MM.1S (cell line): ENCODE results near the gene KRTAP12-3.

Source experiments
- DNase-seq: peaks from one replicate; pipeline ENCODE4 v3.0.0-alpha.2; 2015
- H2AFZ ChIP-seq: fragments of 300-600 bp; sonication (generic); 2 replicates; pipeline ENCODE4 v1.6.0; 2016; ENCODE audit warnings: antibody characterized with exemption, low read length
- H3F3A ChIP-seq: fragments of 300-600 bp; sonication (generic); 2 replicates; pipeline ENCODE4 v1.6.1; 2016; ENCODE audit warnings: mild to moderate bottlenecking, antibody characterized with exemption, low read length, moderate library complexity, mixed read lengths; ENCODE audit not compliant: insufficient read depth
- H3K27ac ChIP-seq: fragments of 300-600 bp; sonication (generic); 2 replicates; pipeline ENCODE4 v1.5.1; 2016; ENCODE audit warnings: mild to moderate bottlenecking, low read length
- H3K27me3 ChIP-seq: fragments of 300-600 bp; sonication (generic); replicated peaks from 2 replicates; pipeline ENCODE4 v1.6.0; 2016; ENCODE audit warnings: low read length; ENCODE audit not compliant: insufficient read depth
- H3K36me3 ChIP-seq: fragments of 300-600 bp; sonication (generic); replicated peaks from 2 replicates; pipeline ENCODE4 v1.6.1; 2016; ENCODE audit warnings: mild to moderate bottlenecking, low read length, mixed read lengths; ENCODE audit not compliant: insufficient read depth
- H3K4me1 ChIP-seq: fragments of 300-600 bp; sonication (generic); 2 replicates; pipeline ENCODE4 v1.6.1; 2016; ENCODE audit warnings: low read length, mixed read lengths
- H3K4me2 ChIP-seq: fragments of 300-600 bp; sonication (generic); 2 replicates; pipeline ENCODE4 v1.6.0; 2016; ENCODE audit warnings: low read depth, low read length
- H3K4me3 ChIP-seq: fragments of 300-600 bp; sonication (generic); 2 replicates; pipeline ENCODE4 v1.5.1; 2016; ENCODE audit warnings: low read length, mixed read lengths
- H3K79me2 ChIP-seq: fragments of 300-600 bp; sonication (generic); 2 replicates; pipeline ENCODE4 v1.6.1; 2016; ENCODE audit warnings: mixed run types, low read length, mixed read lengths
- H3K9ac ChIP-seq: fragments of 300-600 bp; sonication (generic); 2 replicates; pipeline ENCODE4 v1.6.1; 2016; ENCODE audit warnings: low read length, mixed read lengths
- H3K9me2 ChIP-seq: fragments of 300-600 bp; sonication (generic); replicated peaks from 2 replicates; pipeline ENCODE4 v1.6.1; 2016; ENCODE audit warnings: mild to moderate bottlenecking, low read length, mixed read lengths; ENCODE audit not compliant: insufficient read depth
- H3K9me3 ChIP-seq: fragments of 300-600 bp; sonication (generic); replicated peaks from 2 replicates; pipeline ENCODE4 v1.6.1; 2016; ENCODE audit warnings: mild to moderate bottlenecking, low read length, mixed read lengths; ENCODE audit not compliant: insufficient read depth
- H4K20me1 ChIP-seq: fragments of 300-600 bp; sonication (generic); 2 replicates; pipeline ENCODE4 v1.6.1; 2016; ENCODE audit warnings: mild to moderate bottlenecking, low read length, moderate library complexity, mixed read lengths; ENCODE audit not compliant: insufficient read depth
- EZH2 ChIP-seq: fragments of 300-600 bp; sonication (generic); optimal IDR thresholded peaks from 2 replicates; pipeline ENCODE3; 2017; ENCODE audit warnings: low read depth, mild to moderate bottlenecking, antibody characterized with exemption, low read length, mixed read lengths
- EZH2phosphoT487 ChIP-seq: fragments of 300-600 bp; sonication (generic); IDR thresholded peaks from 2 replicates; pipeline ENCODE4 v1.6.1; 2018; ENCODE audit warnings: antibody characterized with exemption, low read length
- TF ChIP-seq, protein P1 (sequence below): fragments of 300-600 bp; sonication (generic); IDR thresholded peaks from 2 replicates; pipeline ENCODE4 v1.5.1; 2016; ENCODE audit warnings: antibody characterized with exemption, low read length, mixed read lengths

Gene KRTAP12-3

DNA sequence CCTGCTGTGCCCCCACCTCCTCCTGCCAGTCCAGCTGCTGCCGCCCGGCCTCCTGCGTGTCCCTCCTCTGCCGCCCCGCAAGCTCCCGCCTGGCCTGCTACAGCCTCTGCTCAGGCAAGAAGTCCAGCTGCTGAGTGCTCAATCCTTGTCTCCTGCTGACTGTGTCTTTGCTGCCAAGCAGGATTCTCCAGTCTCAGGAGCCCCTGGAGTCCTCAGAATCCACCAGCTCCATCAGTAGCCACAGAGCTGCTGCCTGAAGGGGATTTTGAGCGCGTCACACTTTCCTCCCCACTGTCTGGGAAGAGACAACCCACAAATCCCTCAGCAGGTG is 10.5 kb upstream of the KRTAP12-3 start:
- no peak overlapping the region for H3K27ac ChIP-seq

DNA sequence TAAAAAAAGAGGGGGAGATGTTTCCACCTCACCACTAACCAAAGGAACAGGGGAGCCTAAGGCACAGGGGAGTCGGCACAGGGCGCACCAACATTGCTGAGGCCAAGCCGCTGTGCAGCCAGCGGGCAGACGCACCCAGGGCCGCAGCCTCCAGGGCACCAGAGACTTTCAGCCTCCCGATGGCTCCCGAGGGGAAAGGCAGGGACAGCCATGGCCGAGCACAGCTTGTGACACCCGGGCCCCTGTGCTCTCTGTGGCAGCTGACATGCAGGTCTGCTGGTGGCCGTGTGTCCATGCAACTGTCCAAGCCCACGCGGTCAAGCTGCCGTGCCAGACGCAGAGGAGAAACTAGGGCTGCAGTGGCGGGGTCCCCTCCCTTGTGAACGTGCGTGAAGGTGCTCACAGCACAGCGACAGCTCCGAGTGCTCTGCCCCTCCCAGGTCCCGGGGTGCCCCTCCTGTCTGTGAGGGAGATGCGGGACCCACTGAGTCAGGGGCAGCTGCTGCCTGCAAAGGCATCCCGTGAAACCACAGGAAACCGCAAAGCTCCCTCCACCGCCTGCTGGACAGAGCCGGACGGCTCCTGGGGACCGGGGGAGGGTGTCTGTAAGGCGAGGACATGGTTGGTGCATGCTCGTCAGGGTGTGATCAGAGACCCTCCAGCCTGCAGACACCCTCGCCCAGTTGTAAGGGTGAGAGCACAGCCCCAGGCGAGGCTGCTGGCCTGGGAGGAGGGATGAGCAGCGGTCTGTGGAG is 9.0 kb upstream of the KRTAP12-3 start:
- Histone ChIP-seq H4K20me1 (no peaks in the 10 kb centered on the region), H3K36me3 (no peaks in the 10 kb centered on the region), H3K27ac (no peak overlapping the region), H3K4me1 (no peaks in the 10 kb centered on the region), H3K79me2 (no peaks in the 10 kb centered on the region), H3K9me3 (no peaks in the 10 kb centered on the region; the same call in 1 of the 2 replicates), H2AFZ (no peak overlapping the region), H3K4me3 (no peak overlapping the region), H3K4me2 (no peak overlapping the region), H3K9me2 (no peaks in the 10 kb centered on the region), H3F3A (no peaks in the 10 kb centered on the region), H3K9ac (no peak overlapping the region), H3K27me3 (peaks cover 95% of the 10 kb centered on the region)
- DNase-seq, result no peak
- TF ChIP-seq EZH2 (no peak), EZH2phosphoT487 (no peak)
- TF ChIP-seq, protein P1, sequence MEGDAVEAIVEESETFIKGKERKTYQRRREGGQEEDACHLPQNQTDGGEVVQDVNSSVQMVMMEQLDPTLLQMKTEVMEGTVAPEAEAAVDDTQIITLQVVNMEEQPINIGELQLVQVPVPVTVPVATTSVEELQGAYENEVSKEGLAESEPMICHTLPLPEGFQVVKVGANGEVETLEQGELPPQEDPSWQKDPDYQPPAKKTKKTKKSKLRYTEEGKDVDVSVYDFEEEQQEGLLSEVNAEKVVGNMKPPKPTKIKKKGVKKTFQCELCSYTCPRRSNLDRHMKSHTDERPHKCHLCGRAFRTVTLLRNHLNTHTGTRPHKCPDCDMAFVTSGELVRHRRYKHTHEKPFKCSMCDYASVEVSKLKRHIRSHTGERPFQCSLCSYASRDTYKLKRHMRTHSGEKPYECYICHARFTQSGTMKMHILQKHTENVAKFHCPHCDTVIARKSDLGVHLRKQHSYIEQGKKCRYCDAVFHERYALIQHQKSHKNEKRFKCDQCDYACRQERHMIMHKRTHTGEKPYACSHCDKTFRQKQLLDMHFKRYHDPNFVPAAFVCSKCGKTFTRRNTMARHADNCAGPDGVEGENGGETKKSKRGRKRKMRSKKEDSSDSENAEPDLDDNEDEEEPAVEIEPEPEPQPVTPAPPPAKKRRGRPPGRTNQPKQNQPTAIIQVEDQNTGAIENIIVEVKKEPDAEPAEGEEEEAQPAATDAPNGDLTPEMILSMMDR, result no peak

More for the DNA sequence above, 10.5 kb upstream of the KRTAP12-3 start:
- Histone ChIP-seq H3K4me2 (no peak overlapping the region), H3K9me2 (no peaks in the 10 kb centered on the region), H3K79me2 (no peaks in the 10 kb centered on the region), H3K36me3 (no peaks in the 10 kb centered on the region), H3K4me1 (no peaks in the 10 kb centered on the region), H3K27me3 (peaks cover 93% of the 10 kb centered on the region), H2AFZ (no peak overlapping the region), H3K9me3 (no peaks in the 10 kb centered on the region; the same call in 1 of the 2 replicates), H3F3A (no peaks in the 10 kb centered on the region), H4K20me1 (no peaks in the 10 kb centered on the region), H3K9ac (no peak overlapping the region), H3K4me3 (no peak overlapping the region)
- DNase-seq, result no peak
- no peak for TF ChIP-seq EZH2phosphoT487
- TF ChIP-seq, protein P1, result no peak
- TF ChIP-seq EZH2, result no peak

DNA sequence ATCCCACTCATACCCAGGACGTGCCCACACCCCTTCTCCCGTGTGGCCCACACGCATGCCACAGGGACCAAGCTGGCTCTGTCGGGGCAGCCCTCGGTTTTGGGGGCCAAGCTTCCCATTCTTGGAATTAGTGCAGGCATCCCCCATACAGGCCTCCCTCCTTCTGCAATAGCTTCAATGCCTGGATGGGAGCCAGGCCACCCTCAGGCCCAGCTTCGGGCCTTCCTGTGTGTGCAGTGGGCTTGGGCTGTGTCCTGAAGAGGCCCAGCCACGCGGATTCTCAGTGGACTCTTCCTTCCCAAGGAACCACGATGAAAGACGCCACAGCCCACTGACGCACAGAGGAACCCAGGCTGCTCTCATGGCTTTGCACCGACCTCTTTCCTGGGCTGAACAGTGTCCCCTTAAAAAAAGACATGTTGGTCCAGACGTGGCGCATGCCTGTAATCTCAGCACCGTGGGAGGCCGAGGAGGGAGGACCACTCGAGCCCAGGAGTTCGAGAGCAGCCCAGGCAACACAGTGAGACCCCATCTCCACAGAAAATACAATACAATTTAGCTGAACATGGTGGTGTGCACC is 8.1 kb upstream of the KRTAP12-3 start:
- H3K9ac ChIP-seq, result no peak overlapping the region
- H4K20me1 ChIP-seq, result no peaks in the 10 kb centered on the region
- no peaks in the 10 kb centered on the region; the same call in 1 of the 2 replicates for H3K9me3 ChIP-seq
- no peak overlapping the region for H3K4me3 ChIP-seq
- H3K4me2 ChIP-seq, result no peak overlapping the region
- H3K36me3 ChIP-seq, result no peaks in the 10 kb centered on the region
- H3K9me2 ChIP-seq, result no peaks in the 10 kb centered on the region
- DNase-seq, result no peak
- no peaks in the 10 kb centered on the region for H3F3A ChIP-seq
- peaks cover 94% of the 10 kb centered on the region for H3K27me3 ChIP-seq
- H3K27ac ChIP-seq, result no peak overlapping the region
- H2AFZ ChIP-seq, result no peak overlapping the region
- H3K79me2 ChIP-seq, result no peaks in the 10 kb centered on the region
- TF ChIP-seq, protein P1, result no peak
- TF ChIP-seq EZH2 (no peak), EZH2phosphoT487 (no peak)
- no peaks in the 10 kb centered on the region for H3K4me1 ChIP-seq
